Testis (tissue), 2 donors: Measurements from ENCODE around the gene KDM7A.

Source experiments
- POLR2A ChIP-seq: fragments of 450-650 bp; IDR thresholded peaks from one replicate; pipeline ENCODE4 v1.6.1; 2017; ENCODE audit warnings: antibody characterized with exemption, mild to moderate bottlenecking, moderate library complexity
- TF ChIP-seq, protein P1 (sequence below), 3 experiments: fragments of 450-650 bp in 2 of 3; fragments of 200-600 bp in 1 of 3; sonication (generic) in 1 of 3; IDR thresholded peaks; one replicate each; pipeline ENCODE4 v1.5.1; 2016 to 2019; ENCODE audit warnings: antibody characterized with exemption in 3 of 3, mild to moderate bottlenecking in 2 of 3, moderate library complexity in 1 of 3

DNA sequence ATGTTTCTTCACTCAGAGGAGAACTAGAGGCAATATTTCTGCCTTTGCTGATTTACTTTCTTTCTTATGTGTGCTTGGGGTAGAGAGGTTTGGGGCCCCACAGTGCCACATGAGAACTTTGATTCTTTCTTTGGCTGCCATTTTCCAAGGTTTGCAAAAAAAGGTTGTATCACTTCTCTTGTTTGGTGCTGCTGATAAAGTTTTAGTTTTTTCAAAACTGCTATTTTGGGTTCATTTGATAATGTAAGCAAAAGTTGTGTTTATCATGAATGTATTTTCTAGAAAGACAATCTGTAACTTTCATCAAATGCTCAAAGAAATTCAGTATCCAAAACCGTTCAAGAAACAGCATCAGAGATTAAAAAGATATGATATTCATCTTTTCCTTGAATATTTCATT, 83.4 kb downstream of the KDM7A start:
- TF ChIP-seq, protein P1, sequence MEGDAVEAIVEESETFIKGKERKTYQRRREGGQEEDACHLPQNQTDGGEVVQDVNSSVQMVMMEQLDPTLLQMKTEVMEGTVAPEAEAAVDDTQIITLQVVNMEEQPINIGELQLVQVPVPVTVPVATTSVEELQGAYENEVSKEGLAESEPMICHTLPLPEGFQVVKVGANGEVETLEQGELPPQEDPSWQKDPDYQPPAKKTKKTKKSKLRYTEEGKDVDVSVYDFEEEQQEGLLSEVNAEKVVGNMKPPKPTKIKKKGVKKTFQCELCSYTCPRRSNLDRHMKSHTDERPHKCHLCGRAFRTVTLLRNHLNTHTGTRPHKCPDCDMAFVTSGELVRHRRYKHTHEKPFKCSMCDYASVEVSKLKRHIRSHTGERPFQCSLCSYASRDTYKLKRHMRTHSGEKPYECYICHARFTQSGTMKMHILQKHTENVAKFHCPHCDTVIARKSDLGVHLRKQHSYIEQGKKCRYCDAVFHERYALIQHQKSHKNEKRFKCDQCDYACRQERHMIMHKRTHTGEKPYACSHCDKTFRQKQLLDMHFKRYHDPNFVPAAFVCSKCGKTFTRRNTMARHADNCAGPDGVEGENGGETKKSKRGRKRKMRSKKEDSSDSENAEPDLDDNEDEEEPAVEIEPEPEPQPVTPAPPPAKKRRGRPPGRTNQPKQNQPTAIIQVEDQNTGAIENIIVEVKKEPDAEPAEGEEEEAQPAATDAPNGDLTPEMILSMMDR (IDR thresholded peaks at IDR 0.05): no peak
- TF ChIP-seq POLR2A: no peak
